HG03135 (cell line): Measurements from ENCODE around the gene AHI1.

Source experiments
- ATAC-seq: cut with Tn5 transposase; IDR thresholded peaks from one replicate; pipeline ENCODE4 v1.9.1; 2021; ENCODE audit warnings: mild to moderate bottlenecking, moderate library complexity; ENCODE audit not compliant: unreplicated experiment

AHI1 gene

GRCh38 chr6:135497412-135498184 lies at the start of gene AHI1:
TSS of gene AHI1 (minus strand) at chr6:135497740. CDS start at chr6:135492237, 5,503 bp downstream.
- peak; percentile 95 for ATAC-seq

DNA sequence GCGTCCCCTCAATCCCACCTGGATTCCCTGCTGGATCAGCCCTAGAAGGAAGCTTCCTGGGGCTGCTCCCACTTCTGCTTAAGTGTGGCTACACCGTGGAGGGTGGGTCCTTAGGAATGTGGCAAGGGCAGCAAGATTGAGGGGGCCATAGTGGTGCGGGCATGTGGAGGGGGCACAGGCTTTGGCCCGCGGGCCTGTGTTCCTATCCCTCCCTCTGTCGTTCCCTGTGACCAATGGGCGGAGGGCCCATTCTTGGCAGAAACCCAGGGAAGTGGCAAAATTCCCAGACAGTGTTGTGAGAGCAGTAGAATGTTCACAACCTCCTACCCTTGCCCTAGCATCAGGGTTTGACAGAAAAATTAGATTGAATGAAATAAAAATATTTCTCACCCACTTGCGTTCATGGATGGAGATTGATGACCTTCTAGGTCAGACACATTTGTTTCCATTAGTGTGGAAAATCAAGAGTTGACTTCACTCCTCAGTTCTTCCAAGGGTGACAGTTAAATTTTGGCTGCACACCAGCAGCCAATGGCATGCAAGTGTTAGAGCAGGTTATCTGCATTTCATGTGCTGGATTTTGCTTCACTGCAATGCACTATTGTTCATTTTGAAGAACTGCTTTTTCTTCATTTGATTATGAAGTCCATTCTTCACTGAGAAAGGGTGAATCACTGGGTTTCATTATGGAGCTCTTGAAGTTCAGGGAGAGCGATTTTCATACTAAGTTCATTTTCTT lies 49.3 kb upstream of the AHI1 start:
- no peak for ATAC-seq

DNA sequence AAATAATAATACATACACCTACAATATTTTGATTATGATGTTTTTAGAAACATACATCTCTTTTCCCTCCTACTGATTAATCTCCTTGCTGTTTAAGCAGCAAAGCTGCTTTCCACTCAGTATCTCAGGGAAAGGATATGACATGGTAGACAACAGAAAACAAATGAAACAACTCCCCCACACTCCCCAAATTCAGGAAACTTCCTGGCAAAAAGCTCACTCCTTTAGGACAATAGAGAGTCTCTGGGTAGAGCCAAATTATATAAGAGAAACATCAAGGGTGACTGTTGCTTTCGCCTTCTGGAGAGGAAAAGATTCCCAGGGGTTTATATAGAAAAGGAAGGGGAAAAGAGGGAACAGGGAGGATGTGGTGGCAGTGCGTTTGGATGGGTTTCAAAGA lies 48.7 kb upstream of the AHI1 start:
- no peak for ATAC-seq

DNA sequence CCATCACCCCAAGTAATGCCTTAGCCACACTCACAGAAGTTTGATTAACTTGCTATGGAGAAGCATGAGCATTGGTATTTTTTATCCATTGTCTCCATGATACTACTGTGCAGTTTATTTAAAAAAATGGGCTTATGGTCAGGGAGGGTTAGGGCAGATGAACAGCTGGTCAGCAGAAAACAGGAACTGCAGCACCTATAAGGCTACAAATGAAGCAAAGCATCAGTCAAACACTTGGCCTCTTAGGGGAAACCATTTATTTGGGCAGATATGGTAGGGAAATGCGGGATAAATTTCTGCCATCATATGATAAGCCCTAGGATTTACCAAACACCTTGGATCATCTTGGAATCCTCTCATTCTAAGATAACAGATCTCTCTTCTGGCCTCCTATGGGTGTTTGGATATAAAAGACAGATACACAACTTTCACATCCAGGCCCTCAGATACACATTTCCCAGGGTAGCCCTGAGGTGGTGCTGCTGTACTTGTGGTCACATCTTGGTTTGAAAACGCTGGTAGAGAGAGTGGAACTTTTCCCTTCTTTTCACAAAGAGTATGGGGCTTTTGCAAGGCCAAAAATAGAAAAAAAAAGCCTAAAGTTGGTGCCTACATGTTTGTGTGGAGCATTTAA lies 42.8 kb upstream of the AHI1 start:
- ATAC-seq: no peak

DNA sequence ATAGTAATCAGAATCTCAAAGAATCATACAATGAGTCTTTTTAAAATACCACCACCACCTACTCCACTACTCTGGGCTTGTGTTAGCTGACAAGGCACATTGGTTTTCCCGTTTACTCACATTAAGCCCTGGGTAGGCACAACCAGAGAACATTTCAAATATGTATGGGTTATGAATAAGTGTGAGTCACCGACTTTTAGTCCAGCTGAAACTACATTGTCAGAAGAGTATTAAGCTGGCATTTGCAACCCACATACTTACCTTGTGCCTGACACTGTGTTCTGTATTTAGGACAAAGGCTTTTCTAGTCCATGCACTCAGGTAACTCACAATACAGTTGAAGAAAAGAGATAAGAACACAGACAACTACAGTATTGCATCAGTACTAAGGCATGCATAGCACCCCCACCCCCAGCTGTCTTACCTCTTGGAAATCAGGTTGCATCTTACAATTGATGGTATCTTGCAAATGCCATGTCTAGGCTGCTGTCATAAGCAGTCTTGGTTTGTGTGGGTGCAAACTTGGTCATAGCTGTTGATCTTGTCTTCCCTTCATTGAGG lies 40.3 kb upstream of the AHI1 start:
- no peak for ATAC-seq

GRCh38 chr6:135535989-135536414 lies 38.5 kb upstream of the AHI1 start:
- ATAC-seq: no peak

DNA sequence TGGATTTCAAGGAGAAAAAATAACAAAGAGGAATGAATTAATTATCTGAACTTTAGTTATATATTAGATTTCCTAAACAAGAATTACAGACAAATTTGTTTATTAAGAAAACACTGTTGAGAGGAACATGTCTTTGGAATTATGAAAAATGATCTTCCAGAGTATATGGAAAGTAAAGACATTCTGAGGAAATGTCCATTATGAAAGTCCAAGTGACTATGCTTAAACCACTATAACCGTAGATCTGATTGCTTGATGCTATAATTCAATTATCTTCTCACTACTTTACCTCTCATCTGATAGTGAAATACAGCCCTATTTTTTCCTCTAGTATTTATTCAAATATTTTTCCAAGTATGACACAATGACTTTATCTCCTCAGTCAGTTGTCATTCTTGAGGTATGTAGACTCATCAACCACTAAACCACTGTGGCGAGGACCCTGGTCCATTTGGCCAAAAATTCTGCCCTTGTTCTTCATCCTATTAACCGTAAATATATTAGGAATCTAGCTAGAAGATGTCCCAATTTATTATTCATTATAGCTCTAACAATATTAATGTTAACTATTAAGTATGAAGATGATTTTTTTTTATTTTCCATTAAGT lies 37.3 kb upstream of the AHI1 start:
- ATAC-seq: no peak

DNA sequence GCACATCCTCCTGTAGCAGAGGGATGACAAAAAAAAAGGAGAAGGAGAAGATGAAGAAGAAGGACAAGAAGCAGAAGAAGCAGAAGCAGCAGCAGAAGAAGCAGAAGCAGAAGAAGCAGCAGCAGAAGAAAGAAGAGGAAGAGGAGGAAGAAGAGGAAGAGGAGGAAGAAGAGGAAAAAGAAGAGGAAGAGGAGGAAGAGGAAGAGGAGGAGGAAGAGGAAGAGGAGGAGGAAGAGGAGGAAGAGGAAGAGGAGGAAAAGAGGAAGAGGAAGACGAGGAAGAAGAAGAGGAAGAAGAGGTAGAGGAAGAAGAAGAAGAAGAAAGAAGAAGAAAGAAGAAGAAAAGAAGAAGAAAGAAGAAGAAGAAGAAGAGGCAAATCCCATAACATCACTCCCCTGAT lies 35.0 kb upstream of the AHI1 start:
- no peak for ATAC-seq

- no peak for ATAC-seq
These were observed 34.5 kb upstream of the AHI1 start for GRCh38 chr6:135531954-135532490.

DNA sequence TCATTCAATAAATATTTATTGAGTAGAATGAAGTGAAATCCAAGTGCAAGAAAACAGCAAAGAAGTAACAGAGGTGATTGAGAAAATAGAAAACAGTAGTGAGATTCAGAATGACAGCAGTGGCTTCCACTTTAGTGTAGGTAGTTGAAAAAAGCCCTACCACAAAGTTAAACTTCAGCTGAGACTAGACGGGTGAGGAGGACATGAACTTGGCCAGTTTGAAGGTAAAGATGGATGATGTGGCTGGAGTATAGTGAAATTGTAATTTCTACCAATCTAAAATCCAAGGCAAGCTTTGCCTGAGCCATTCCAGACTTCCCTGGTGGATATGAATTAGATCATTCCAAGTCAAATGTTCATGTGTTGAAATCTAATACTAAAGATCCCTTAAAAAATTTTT lies 32.6 kb upstream of the AHI1 start:
- ATAC-seq: no peak

GRCh38 chr6:135527960-135528249 lies 30.4 kb upstream of the AHI1 start:
- ATAC-seq: no peak

- ATAC-seq: no peak
These were observed 29.8 kb upstream of the AHI1 start for GRCh38 chr6:135527116-135527959.

DNA sequence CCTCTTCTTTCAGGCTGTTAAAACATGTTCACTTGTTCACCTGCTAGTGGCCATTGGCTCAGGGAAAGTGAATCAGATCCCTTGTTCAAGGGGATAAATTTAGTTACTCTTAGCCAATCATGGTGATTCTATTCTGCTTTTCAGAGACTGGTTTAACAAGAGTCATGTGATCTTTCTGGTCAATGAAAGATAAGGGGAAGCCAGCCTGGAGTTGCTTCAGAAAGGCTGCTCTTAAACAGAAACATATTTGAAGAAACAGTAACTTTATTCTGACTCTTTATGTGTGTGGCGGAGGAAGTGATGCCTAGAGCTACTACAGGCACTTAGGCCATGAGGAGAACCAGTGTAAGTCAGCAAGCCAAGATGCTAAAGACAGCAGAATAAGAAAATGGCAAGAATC lies 28.1 kb upstream of the AHI1 start:
- no peak for ATAC-seq

- no peak for ATAC-seq
These were observed 25.6 kb upstream of the AHI1 start for GRCh38 chr6:135522965-135523692.

DNA sequence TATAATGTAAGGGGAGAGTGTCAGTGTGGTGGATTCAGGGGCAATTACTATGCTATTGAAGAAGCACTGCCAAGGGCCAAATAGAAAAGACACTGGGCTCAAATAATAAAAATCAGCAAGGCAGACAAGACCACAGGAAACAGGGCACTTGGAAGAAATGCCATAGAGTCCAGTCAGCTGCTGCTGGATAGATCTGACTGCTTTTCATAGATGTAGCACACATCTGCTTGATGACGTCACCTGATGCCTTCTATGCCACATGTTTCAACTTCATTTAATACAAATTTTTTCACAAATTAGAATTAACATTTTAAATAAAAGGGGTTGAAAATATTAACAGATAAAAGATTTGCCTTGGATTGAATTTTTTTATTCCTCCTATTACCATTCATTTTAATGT lies 23.9 kb upstream of the AHI1 start:
- ATAC-seq: no peak

- ATAC-seq: no peak
These were observed 23.2 kb upstream of the AHI1 start for GRCh38 chr6:135520781-135521180.

GRCh38 chr6:135519348-135519747 lies 21.8 kb upstream of the AHI1 start:
- ATAC-seq: no peak

GRCh38 chr6:135517527-135517926 lies 20.0 kb upstream of the AHI1 start:
- ATAC-seq: no peak

GRCh38 chr6:135514706-135515105 lies 17.2 kb upstream of the AHI1 start:
- ATAC-seq: no peak
